A549 (cell line): ENCODE data around the gene SNAI3. TPM values are rescaled to one million over a fixed set of nuclear protein-coding genes. Genes with fewer than 3 reads are reported as not detected.

Experiments used
- ATAC-seq, 2 experiments: fragments of 200-7000 bp in 1 of 2; fragments of >200 bp in 1 of 2; cut with Nextera tagmentation in 1 of 2; cut with Tn5 transposase in 1 of 2; 3 replicates each; pipeline versions ENCODE4 v1.8.0 to v1.9.1; 2018 to 2020; ENCODE audit warnings: mild to moderate bottlenecking in 1 of 2, moderate library complexity in 1 of 2
- CTCF ChIA-PET: fragments of 300-600 bp; sonication (Branson Sonifier 250); formaldehyde crosslinking; extraction: SDS; loops from one replicate; lab custom pipeline; 2021; ENCODE audit warnings: antibody characterized with exemption, inconsistent platforms; lab: Yijun Ruan, JAX
- POLR2A ChIA-PET: fragments of 350-600 bp; formaldehyde crosslinking; extraction: SDS; loops from one replicate; lab custom pipeline; 2021; ENCODE audit warnings: antibody characterized with exemption, inconsistent platforms; lab: Yijun Ruan, JAX
- DNase-seq, 2 experiments: peaks; one replicate each; pipeline versions ENCODE4 v3.0.0 to v3.0.0-alpha.2; 2011 to 2016; ENCODE audit warnings: low read depth in 1 of 2, low spot score in 1 of 2
- FAIRE-seq: peaks from 2 replicates; lab custom pipeline; 2011; peaks lifted over from hg19 to GRCh38; lab: Jason Lieb, UNC
- H3K27ac ChIP-seq, 2 experiments: fragments of >200 bp; sonication (Bioruptor Twin); formaldehyde crosslinking; 3 replicates each; pipeline ENCODE4 v1.5.1; 2016 to 2017
- H3K4me1 ChIP-seq: fragments of >200 bp; sonication (Bioruptor Twin); formaldehyde crosslinking; 3 replicates; pipeline ENCODE4 v1.6.1; 2016
- H3K4me2 ChIP-seq: fragments of >200 bp; sonication (Bioruptor Twin); formaldehyde crosslinking; 3 replicates; pipeline ENCODE4 v1.6.1; 2016
- H3K4me3 ChIP-seq: fragments of >200 bp; sonication (Bioruptor Twin); formaldehyde crosslinking; 3 replicates; pipeline ENCODE4 v1.5.1; 2016
- H3K9me3 ChIP-seq: fragments of >200 bp; sonication (Bioruptor Twin); formaldehyde crosslinking; 3 replicates; pipeline ENCODE4 v1.6.1; 2016
- CEBPB ChIP-seq, 2 experiments: fragments of >200 bp in 1 of 2; sonication (Bioruptor Twin) in 1 of 2; formaldehyde crosslinking in 1 of 2; IDR thresholded peaks; 2 replicates each; pipeline ENCODE4 v1.6.1; 2012 to 2016
- CHD4 ChIP-seq: fragments of 200-600 bp; sonication (generic); IDR thresholded peaks from 2 replicates; pipeline ENCODE4 v1.6.1; 2016; ENCODE audit warnings: antibody characterized with exemption, mild to moderate bottlenecking, borderline replicate concordance
- E2F6 ChIP-seq: IDR thresholded peaks from 2 replicates; pipeline ENCODE4 v1.6.1; 2012; ENCODE audit warnings: low read depth, borderline replicate concordance
- ESRRA ChIP-seq: fragments of 150-350 bp; IDR thresholded peaks from 2 replicates; pipeline ENCODE4 v1.6.1; 2014; ENCODE audit warnings: mild to moderate bottlenecking, low read length, borderline replicate concordance
- FOSL2 ChIP-seq, 2 experiments: fragments of 450-650 bp in 1 of 2; fragments of >200 bp in 1 of 2; sonication (Bioruptor Twin) in 1 of 2; formaldehyde crosslinking; IDR thresholded peaks; 2 replicates each; pipeline versions ENCODE4 v1.5.0 to v1.6.1; 2016 to 2020; ENCODE audit warnings: mild to moderate bottlenecking in 1 of 2, moderate library complexity in 1 of 2
- FOXS1 ChIP-seq: fragments of 250-450 bp; sonication (Bioruptor Pico); IDR thresholded peaks from 2 replicates; pipeline ENCODE4 v1.5.0; 2020; ENCODE audit warnings: mild to moderate bottlenecking, moderate library complexity
- GATA3 ChIP-seq: IDR thresholded peaks from 2 replicates; pipeline ENCODE4 v1.6.1; 2012; ENCODE audit warnings: borderline replicate concordance
- HDAC2 ChIP-seq: fragments of 200-600 bp; sonication (generic); IDR thresholded peaks from 2 replicates; pipeline ENCODE4 v1.6.1; 2016
- HMGXB4 ChIP-seq: fragments of 250-450 bp; sonication (Bioruptor Pico); IDR thresholded peaks from 2 replicates; pipeline ENCODE4 v1.5.0; 2021; ENCODE audit warnings: mild to moderate bottlenecking, moderate library complexity, borderline replicate concordance
- HOXA7 ChIP-seq: fragments of 250-450 bp; sonication (Bioruptor Pico); IDR thresholded peaks from 2 replicates; pipeline ENCODE4 v1.5.0; 2020; ENCODE audit warnings: mild to moderate bottlenecking, moderate library complexity
- KDM5A ChIP-seq: fragments of 200-600 bp; sonication (generic); IDR thresholded peaks from 2 replicates; pipeline ENCODE4 v1.6.1; 2016; ENCODE audit warnings: antibody characterized with exemption, mild to moderate bottlenecking
- MAZ ChIP-seq: fragments of 150-350 bp; IDR thresholded peaks from 2 replicates; pipeline ENCODE4 v1.6.1; 2014; ENCODE audit warnings: antibody characterized with exemption, low read depth, low read length, borderline replicate concordance
- PHF8 ChIP-seq: fragments of 200-600 bp; sonication (generic); IDR thresholded peaks from 2 replicates; pipeline ENCODE4 v1.6.1; 2016; ENCODE audit warnings: low read depth, mild to moderate bottlenecking, antibody characterized with exemption, moderate library complexity, borderline replicate concordance
- RCOR1 ChIP-seq: fragments of 150-350 bp; IDR thresholded peaks from 2 replicates; pipeline ENCODE4 v1.6.1; 2014; ENCODE audit warnings: antibody characterized with exemption, low read length, low read depth
- REST ChIP-seq: fragments of 200-600 bp; sonication (generic); IDR thresholded peaks from 2 replicates; pipeline ENCODE4 v1.6.1; 2016; ENCODE audit warnings: antibody characterized with exemption, mild to moderate bottlenecking, moderate library complexity
- RFX5 ChIP-seq: fragments of 450-650 bp; IDR thresholded peaks from 2 replicates; pipeline ENCODE4 v1.7.1; 2014; ENCODE audit warnings: antibody characterized with exemption, mild to moderate bottlenecking, moderate library complexity
- RNF2 ChIP-seq: fragments of 200-600 bp; sonication (generic); IDR thresholded peaks from 2 replicates; pipeline ENCODE4 v1.6.1; 2016; ENCODE audit warnings: low read depth, mild to moderate bottlenecking, antibody characterized with exemption, moderate library complexity, borderline replicate concordance
- SMC3 ChIP-seq: fragments of >200 bp; sonication (Bioruptor Twin); formaldehyde crosslinking; IDR thresholded peaks from 3 replicates; pipeline ENCODE4 v1.6.1; 2018; ENCODE audit warnings: inconsistent platforms
- TFCP2L1 ChIP-seq: fragments of 250-450 bp; sonication (Bioruptor Pico); IDR thresholded peaks from 2 replicates; pipeline ENCODE4 v1.5.0; 2021; ENCODE audit warnings: mild to moderate bottlenecking
- USF2 ChIP-seq: fragments of 450-650 bp; IDR thresholded peaks from 2 replicates; pipeline ENCODE4 v1.6.1; 2014; ENCODE audit warnings: antibody characterized with exemption
- ZC3H11A ChIP-seq: fragments of 450-650 bp; IDR thresholded peaks from 2 replicates; pipeline ENCODE4 v1.6.1; 2014; ENCODE audit warnings: antibody characterized with exemption, mild to moderate bottlenecking
- ZNF302 ChIP-seq: fragments of 250-450 bp; sonication (Bioruptor Pico); IDR thresholded peaks from 2 replicates; pipeline ENCODE4 v1.9.0; 2021; ENCODE audit warnings: inconsistent platforms, mild to moderate bottlenecking, moderate library complexity
- ZSCAN20 ChIP-seq: fragments of 250-450 bp; sonication (Bioruptor Pico); IDR thresholded peaks from 2 replicates; pipeline ENCODE4 v1.8.0; 2022; ENCODE audit warnings: mild to moderate bottlenecking, moderate library complexity
- WGBS: methylation state at CpG from one replicate; pipeline ENCODE4 v1.1.6; 2017; ENCODE audit errors: missing lambda C conversion rate; 5-methylcytosine and 5-hydroxymethylcytosine counted together
- polyA plus RNA-seq, 4 experiments: library from polyadenylated mRNA; depleted of rRNA in 3 of 4; stranded (reverse); fragments of >200 nt; fragmentation: RNase III in 1 of 4; extraction: RNeasy Plus Mini Kit Qiagen cat#74134 plus additional on column Dnase treatment in 1 of 4; gene quantifications; 2 replicates in 3 of 4; 3 replicates in 1 of 4; pipeline ENCODE4 v1.2.3, GENCODE V29; 2011 to 2017

Gene SNAI3
- polyA plus RNA-seq, 2 of the 4 experiments (the other 2 are of a cell fraction), result not detected

- 86% methylated on average over 12 of the region's 13 CpGs for WGBS
- ChIA-PET CTCF (interaction anchor here (1.0 to 1.1 kb wide), 3 partner anchors 18 to 68 kb away, joined by 3 read pairs; no protein-coding TSS in a partner anchor), POLR2A (no interaction called here)
- DNase-seq (no peak), FAIRE-seq (no peak), ATAC-seq (no peak)
- Histone ChIP-seq H3K9me3 (no peaks in the 10 kb centered on the region), H3K27ac (no peak overlapping the region), H3K4me1 (peaks cover 21% of the 10 kb centered on the region), H3K4me3 (no peak overlapping the region), H3K4me2 (no peak overlapping the region)
- TF ChIP-seq REST (no peak), FOSL2 (IDR thresholded peaks at IDR 0.05) (no peak), FOSL2 (CRISPR knock-in tag; IDR thresholded peaks at IDR 0.05) (no peak), E2F6 (no peak), CEBPB (IDR thresholded peaks at IDR 0.05) (no peak), HOXA7 (CRISPR knock-in tag) (no peak), RCOR1 (no peak), ZSCAN20 (CRISPR knock-in tag) (no peak), CHD4 (no peak)
- TF ChIP-seq, all 56 proteins: peak for 0
Measured at GRCh38 chr16:88653101-88653500, 33.2 kb downstream of the SNAI3 start.

- Histone ChIP-seq H3K27ac (no peak overlapping the region), H3K9me3 (no peaks in the 10 kb centered on the region), H3K4me3 (no peak overlapping the region), H3K4me1 (peaks cover 21% of the 10 kb centered on the region), H3K4me2 (no peak overlapping the region)
- ChIA-PET POLR2A (no interaction called here), CTCF (interaction anchor here (1.1 kb wide), 1 partner anchor 18 kb away, joined by 3 read pairs; no protein-coding TSS in a partner anchor)
- no peak for TF ChIP-seq GATA3
- no peak for TF ChIP-seq ZC3H11A
- TF ChIP-seq ZNF302 (CRISPR knock-in tag), result no peak
- TF ChIP-seq SMC3, result no peak
- no peak for TF ChIP-seq PHF8
- TF ChIP-seq MAZ, result no peak
- no peak for TF ChIP-seq RNF2
- TF ChIP-seq ESRRA, result no peak
- TF ChIP-seq HDAC2, result no peak
- TF ChIP-seq FOXS1, result no peak
- no peak for TF ChIP-seq TFCP2L1 (CRISPR knock-in tag)
- no peak for TF ChIP-seq RCOR1
- no peak for TF ChIP-seq HMGXB4
- no peak for TF ChIP-seq KDM5A
- TF ChIP-seq REST, result no peak
- TF ChIP-seq RFX5, result no peak
- no peak for TF ChIP-seq USF2
- DNase-seq (no peak), ATAC-seq (no peak), FAIRE-seq (no peak)
- 89% methylated on average over 5 of the region's 8 CpGs for WGBS
Measured at GRCh38 chr16:88652762-88653063, 33.6 kb downstream of the SNAI3 start.
